NCI-H1092 treated with DMSO at 0.1 percent for 48 hours (cell line): ENCODE measurements around the gene NUCKS1.

Experiments
- DNase-seq: peaks from one replicate; lab custom pipeline; 2025; lab: John Stamatoyannopoulos, UW

NUCKS1 gene

DNA sequence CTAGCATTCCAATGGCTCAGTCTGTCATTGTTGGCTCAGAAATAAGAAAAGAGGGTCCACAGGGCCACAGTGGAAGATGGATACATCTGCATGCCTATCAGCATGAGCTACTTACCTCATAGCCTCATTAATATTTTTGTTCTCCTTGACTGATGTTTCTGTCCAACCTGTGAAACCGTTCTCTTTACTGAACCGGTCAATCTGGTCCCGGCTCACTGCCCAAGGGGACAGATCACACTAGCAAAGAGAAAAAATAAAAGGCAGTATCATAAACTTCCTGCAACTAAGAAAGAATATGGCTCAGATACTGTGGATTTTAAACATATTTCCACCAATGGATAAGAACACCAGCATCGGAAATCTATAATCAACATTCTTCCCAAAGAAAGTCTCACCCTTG lies 20.6 kb upstream of the NUCKS1 start:
- DNase-seq, result no peak

DNA sequence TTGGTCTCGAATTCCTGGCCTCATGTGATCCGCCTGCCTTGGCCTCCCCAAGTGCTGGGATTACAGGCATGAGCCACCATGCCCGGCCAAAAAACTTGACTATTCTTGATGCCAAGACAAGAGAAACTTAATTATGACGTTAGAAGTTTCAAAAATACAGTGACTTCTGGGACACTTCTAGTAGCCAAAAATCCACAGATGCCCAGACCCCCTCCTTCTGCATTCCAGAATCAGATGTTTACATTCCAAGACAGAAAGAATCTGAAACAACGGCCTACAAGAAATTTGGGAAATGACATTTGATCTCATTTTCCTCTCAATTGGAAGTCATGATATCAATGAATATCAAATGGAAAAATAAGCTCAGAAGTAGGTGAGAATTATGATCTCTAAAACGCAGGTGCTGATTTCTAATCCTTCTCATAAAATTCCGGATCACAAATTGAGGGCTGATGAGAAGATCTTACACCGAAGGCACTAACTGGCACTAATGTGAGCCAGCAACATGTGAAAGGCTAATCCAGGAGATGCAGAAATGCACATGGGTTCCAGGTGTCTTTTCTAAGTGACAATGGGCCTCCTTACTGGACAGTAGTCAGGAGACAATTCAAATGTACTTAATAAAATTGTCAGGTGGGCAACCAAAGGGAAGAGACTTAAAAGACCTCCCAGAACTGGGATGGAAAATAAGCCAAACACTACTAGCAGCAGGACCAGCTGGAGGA lies 19.8 kb upstream of the NUCKS1 start:
- no peak for DNase-seq

DNA sequence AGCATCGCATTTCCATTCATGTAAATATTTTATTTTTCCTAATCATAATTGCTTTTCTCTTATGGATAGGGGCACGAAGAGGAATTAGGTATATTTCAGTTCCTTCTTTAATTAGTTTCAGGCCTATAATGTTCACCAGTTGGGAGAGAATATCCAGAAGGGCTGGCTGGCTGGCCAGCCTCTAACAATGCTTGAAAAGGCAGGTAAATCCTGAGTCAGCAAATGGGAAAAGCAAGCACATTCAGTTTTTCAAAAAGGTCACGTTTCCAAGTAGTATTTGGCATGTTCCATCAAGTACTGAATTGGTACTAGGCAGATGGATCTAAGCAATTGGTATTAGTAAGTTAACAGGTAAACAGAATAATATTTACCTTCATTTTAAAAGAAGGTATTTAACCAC lies 17.3 kb upstream of the NUCKS1 start:
- no peak for DNase-seq

DNA sequence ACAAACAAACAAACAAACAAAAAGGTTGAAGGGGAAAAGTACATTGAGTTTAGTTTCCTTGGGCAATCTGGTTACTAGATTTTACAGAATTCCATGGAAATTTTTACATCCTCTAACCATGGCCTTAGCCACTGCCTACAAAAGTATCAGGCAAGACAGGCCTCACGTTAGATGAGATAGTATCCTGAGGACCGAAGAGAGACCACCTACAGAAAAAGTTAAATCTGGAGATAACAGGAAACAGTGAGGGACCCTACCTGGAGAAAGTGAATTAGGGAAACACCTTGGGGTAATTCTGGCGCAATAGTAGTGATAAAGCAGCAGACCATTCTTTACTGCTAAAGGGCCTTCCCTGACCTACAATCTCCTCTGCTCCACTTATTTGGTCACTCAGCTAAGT lies 16.6 kb upstream of the NUCKS1 start:
- no peak for DNase-seq

DNA sequence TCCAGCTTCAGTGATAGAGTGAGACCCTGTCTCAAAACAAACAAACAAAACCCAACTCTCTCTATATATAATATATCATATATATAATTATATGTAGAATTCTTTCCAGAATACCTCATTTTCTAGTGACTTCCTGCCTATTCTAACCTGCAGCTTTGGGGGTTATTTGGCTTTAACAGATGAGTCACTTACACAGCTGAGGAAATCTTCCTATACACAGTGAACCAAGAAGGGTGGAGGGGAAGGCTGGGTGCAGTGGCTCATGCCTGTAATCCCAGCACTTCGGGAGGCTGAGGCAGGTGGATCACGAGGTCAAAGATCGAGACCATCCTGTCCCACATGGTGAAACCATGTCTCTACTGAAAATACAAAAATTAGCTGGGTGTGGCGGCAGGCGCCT lies 16.1 kb upstream of the NUCKS1 start:
- DNase-seq, result no peak

DNA sequence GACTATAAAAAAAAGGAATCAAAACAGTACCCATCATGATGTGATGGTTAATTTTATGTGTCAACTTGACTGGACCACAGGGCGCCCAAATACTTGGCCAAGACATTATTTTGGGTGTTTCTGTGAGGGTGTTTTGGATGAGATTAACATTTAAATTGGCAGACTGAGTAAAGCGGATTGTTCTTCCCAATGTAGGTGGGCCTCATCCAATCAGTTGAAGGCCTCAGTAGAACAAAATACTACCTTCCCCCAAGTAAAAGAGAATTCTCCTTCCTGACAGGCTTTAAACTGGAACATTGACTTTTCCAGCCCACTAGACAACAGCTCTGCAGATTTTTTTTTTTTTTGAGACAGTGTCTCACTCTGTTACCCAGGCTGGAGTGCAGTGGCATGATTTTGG lies 14.6 kb upstream of the NUCKS1 start:
- DNase-seq, result no peak

DNA sequence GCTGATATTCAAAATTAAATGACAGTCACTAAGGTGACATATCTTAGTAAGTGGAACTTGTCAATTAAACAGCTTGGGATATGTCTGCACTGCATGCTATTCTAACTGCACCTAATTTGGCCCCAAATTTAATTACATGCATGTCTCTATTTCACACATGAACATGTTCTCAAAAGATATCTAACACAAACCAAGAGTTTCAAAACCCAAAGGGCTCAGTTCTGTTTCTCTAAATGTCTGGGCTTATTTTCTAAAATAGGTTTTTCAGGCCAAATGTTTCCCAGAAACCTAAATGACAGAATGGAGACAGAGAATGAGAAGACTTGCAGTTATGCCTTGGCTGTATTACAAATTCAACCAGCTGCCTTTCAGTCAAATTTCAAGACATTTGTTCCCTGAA lies 14.0 kb upstream of the NUCKS1 start:
- no peak for DNase-seq

DNA sequence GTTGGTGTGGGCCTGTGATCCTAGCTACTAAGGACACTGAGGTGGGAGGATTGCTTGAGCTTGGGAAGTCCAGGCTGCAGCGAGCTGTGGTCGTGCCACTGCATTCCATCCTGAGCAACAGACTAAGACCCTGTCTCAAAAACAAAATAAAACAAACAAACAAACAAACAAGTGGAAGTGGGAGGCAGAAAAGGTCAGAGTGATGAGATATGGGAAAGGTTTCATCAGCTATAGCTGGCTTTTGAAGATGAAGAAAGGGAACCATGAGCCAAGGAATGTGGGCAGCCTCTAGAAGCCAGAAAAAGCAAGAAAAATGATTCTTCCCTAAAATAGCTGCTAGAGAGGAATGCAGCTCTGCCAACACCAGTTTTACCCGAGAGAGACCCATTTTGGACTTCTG lies 10.6 kb upstream of the NUCKS1 start:
- DNase-seq, result no peak

DNA sequence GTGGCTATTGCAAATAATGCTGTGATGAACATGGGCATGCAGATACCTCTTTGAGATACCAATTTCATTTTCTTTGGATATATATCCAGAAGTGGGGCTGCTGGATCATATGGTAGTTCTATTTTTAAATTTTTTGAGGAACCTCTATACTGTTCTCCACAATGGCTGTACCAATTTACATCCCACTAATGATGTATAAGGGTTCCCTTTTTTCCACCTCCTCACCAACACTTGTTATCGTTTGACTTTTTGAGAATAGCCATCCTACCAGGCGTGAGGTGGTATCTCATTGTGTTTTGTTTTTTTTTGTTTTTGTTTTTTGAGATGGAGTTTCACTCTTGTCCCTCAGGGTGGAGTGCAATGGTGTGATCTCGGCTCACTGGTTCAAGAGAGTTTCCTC lies 6.6 kb upstream of the NUCKS1 start:
- DNase-seq, result no peak

DNA sequence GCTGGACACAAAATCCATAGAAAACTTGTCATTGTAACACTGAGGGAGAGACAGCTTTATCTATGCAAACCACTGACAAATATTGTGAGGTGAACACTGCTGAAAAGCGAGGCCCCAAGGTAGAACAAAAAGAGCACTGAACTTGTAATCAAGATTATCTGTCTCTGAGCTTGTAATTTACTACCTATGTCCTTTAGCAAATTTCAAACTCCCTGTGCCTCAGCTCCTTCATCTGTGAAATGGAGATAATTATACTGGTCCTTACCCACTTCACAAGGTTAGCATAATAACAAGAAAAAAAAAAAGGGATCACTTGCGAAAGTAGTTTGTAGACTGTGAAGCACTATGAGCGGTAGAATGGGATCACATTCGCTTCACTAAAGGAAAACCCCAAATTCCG lies 4.9 kb upstream of the NUCKS1 start:
- DNase-seq, result no peak

DNA sequence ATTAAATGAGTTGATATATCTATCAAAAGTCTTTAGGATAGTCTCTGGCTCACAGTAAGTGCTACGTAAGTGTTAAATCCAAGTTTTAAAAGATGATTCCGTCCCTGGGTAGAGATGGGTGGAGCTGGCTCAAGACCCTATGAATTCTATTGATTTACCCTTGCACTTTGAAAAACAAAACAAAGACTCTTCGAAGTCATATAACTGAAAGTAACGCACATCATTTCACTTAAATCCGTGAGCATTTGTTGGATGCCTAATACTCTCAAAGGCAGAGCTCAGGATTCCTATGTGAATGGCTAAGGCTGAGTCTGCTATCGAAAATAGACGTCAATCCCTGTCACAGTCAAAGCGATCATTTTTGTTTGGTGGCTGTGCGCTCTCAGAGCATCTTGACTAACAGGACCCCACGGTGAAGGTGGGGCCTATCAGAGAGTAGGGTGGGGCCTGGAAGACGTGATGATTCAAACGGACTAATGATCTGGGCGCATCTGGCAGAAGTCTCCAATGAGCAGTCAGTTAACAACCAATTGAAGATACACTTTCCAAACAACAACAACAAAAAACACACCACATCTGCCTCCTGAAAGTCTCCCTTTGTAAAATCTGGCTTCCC lies 1.2 kb upstream of the NUCKS1 start:
- DNase-seq, result no peak

DNA sequence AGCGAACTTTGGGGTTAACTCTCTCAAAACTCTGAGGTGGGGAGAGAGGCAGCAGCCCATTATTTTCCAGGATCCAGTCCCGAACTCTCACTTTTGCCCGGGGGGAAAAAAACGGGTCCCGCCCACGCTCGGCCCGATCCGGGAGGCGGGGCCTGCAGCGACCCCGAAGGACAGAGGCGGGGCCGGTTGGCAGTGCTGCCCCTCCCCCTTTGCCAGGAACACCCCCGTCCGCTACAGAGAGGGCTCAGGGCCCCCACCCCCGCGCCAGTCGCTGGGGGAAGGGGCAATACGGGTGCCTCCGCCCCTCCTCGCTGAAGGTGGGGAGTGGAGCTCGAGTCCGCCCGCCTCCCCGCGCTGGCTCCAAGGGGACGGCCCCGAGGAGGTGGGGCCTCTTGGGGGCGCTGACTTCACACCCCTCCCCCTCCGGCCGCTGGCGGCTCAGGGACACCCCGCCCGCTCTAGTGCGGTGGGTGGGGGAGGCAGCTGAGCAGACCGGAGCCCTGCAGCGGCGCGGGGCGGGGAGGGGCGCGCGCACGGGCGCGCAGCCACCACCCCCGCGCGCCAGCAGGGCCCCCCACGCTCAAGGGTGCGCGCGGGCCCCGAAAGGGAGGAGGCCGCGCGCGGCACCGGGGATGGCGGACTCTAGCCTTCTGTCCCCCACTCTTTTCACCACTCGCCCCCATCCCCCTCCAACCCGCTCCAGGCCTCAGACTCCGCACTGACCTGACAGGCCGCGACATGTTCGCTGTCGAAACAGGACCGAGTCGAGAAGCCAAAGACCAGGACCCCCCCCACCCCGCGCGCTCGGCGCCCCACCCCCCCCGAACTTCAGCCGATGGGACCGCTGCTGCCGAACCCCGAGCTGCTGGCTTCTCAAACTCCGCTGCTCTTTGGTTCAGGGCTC lies 496 bp downstream of the NUCKS1 start:
- peak; percentile 96 for DNase-seq

DNA sequence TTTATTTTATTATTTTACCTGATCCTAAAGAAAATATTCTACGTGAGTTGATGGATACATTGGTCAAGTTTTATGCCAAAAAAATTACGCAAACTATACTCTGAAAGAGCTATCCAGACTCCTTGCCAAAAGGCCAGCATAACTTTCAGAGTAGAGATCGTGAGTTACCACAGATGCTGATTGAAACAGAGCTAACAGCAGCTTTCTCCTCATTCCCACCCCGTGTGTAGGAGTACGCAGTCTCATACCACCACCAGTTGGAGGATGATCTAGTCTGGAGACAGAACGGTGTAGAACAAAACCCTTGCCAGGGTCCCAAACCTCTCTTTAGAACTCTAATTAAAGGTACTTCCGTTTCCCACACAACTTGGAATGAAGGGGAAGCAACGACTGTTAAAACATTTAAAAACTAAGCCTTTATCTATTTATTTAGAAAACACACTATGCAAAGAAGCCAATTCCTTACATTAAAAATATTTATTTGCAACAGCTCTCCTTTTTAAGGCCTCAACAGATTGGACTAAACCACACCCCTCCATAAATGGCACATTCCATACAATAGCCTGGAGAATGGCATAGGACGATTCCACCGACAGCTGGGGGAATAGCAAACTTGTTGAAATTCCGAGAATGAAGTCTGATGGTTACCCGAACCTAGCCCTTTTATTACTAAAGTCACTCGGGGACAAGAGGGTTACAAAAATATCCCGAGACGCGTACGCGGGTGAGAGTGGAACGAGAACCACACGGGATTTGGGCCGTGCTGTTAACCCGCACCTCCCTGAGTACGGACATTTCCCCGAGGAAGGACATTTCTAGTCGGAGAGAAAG lies 1.4 kb downstream of the NUCKS1 start:
- DNase-seq, result peak; percentile 73

DNA sequence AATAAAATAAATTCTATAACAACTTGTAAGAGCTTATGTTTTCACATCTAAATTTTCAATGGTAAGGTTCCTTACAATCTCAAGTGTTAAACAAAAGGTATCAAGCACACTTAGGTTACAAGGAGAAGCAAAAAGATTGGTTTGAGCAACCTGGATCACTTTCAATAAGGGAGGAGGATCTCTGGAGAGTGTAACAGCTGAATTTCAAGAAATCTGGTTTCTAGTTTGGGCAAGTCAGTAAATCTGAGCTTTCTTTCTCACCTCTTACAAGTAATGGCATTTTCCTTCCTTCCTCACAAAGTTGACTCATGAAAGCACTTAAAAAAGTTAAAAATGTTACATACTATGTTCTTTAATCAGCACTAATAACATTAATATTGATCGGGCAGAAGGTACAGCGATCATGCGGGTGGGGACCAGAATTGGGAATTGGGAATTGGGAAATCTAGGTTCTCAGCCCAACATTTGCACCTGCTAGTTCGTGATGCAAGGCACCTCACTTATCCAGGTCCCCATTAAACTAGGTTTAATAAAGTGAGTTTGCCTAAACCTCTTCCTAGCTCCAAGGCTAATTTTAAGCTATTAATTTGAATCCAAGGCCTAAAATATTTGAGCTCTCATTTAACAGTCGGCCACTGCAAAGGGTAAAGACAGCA lies 3.1 kb downstream of the NUCKS1 start:
- DNase-seq, result no peak

DNA sequence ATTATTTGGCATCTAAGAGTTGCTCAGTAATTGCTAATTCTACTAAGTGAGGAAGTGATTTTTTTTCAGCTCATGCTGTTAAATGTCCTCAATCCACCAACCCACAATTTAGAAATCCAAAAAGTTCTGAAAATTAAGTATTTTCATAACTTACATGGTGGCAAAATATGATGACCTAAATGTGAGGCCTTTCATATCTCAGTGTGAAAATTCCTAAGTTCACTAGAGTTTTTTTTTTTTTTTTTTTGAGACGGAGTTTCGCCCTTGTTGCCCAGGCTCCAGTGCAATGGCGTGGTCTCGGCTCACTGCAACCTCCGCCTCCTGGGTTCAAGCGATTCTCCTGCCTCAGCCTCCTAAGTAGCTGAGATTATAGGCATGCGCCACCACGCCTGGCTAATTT lies 5.6 kb downstream of the NUCKS1 start:
- no peak for DNase-seq

DNA sequence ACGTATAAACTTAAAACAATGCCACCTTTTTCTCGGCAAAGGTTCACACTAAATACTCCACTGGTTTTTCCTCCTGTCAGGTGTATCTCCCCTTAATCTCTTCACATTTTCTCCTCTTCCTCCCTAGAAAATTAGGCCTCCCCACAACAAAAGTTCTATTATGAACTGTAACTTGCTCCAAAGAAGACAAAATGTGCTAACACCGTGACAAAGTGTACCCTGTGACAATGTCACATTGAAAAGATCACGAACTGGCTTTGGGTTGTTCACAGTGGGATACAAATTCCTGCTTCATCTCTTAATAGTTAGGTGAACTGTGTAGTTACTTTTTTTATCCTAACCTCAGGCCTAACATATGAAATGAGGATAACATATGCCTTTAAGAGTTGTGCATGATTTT lies 6.0 kb downstream of the NUCKS1 start:
- no peak for DNase-seq

DNA sequence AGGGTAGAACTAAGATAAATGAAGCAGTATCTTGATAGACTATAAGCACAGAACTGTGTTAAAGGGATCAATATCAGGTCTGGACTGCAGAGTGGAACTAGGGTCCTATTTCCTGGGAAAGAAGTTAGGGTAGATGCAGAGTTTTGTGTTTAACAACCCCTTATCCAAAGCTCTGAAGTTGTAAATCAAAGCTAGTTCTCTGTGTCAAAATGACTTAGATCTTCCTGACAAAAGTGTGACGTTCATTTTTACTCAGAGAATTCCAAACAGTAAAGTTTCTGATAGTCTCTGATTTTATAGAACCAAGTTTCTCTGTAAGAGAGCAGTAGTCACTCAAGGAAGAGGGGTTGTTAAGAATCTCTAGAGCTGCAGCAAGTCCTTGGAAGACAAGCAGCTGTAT lies 8.3 kb downstream of the NUCKS1 start:
- DNase-seq, result no peak

DNA sequence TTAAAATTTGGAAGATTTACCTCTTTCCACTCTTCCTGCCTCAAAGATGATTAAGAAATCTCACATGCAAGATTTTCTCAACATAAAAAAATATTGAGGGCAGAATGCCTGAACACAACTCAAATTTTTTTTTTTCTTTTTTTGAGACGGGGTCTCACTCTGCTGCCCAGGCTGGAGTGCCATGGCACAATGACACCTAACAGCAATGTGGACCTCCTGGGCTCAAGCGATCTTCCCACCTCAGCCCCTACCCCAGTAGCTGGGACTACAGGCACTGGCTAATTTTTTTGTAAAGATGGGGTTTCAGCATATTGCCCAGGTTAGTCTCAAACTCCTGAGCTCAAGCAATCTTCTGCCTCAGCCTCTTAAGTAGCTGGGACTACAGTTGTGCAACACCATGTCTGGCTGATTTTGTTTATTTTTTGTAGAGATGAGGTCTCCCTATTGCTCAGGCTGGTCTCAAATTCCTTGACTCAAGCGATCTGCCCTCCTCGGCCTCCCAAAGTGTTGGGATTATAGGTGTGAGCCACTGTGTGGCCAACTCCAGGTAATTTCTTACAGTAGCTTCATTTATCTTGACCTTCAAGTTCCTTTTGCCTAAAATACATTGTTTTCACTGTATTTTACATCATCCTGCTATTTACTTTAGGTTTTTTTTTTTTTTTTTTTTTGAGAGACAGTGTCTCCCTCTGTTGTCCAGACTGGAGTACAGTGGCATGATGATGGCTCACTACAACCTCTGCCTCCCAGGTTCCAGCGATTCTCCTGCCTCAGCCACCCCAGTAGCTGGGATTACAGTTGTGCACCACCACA lies 10.4 kb downstream of the NUCKS1 start:
- DNase-seq, result no peak

DNA sequence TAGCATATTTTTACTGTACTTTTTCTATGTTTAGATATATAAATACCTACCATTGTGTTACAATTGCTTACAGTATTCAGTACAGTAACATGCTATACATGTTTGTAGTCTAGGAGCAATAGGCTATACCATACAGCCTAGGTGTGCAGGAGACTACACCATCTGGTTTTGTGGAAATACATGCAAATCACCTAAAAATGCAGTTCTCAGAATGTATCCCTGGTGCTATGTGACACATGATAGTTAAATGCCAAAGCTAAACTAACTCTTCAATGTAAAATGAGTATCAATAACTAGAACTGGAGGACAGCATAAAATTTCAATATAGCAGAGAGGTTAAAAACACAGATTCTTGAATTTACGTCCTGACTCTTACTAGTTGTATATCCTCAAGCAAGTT lies 14.8 kb downstream of the NUCKS1 start:
- DNase-seq, result no peak

DNA sequence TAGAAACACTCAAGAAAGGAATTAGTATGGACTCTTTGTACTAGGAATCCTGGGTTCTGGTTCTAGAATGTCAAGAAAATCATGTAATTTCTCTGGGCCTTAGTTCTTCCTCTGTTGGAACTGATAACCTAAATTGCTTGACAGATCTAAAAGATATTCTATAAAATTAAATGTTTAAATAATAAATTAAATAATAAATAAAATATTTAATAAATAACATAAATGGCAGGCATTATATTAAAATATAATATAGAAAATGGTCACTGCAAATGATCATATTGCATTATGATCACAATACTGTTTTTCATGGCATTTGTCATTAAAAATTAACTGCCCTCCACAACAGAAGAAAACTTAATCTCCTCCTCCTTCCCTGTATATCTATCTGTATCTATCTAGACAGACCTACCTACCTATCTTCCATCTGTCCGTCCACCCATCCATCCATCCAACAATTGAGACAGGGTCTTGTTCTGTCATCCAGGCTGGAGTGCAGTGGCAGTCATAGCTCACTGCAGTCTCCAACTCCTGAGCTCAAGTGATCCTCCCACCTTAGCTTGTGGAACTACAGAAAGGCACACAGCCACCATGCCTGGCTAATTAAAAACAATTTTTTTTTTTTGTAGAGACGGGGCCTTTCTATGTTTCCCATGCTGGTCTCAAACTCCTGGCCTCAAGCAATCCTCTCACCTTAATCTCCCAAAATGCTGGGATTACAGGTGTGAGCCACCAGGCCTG lies 16.4 kb downstream of the NUCKS1 start:
- DNase-seq, result no peak
